K562 (cell line): ENCODE results near the gene SLC12A3. TPM values are rescaled to one million over a fixed set of nuclear protein-coding genes. Genes with fewer than 3 reads are reported as not detected.

ENCODE experiments used
- ATAC-seq: fragments of 200-7000 bp; cut with Tn5 transposase; 3 replicates; pipeline ENCODE4 v1.9.1; 2020; ENCODE audit warnings: moderate library complexity
- BruUV-seq: library from RNA; stranded (reverse); fragments of 400-500 nt; replicated peaks from 2 replicates; lab custom pipeline; 2021; lab: Mats Ljungman, UMichigan
- CTCF ChIA-PET: fragments of 300-600 bp; formaldehyde crosslinking; extraction: SDS; loops from one replicate; lab custom pipeline; 2021; ENCODE audit warnings: low intra/inter-chr PET ratio; lab: Yijun Ruan, JAX
- POLR2A ChIA-PET: fragments of 300-600, 350-650 bp; sonication (Branson Sonifier 250); formaldehyde crosslinking; extraction: SDS; loops from one replicate; lab custom pipeline; 2021; ENCODE audit warnings: antibody characterized with exemption, inconsistent platforms; lab: Yijun Ruan, JAX
- DNase-seq, 4 experiments: peaks; one replicate each; pipeline versions ENCODE4 v3.0.0 to v3.0.0-alpha.2; 2011 to 2018; ENCODE audit warnings: low spot score in 3 of 4, mixed read lengths in 3 of 4; ENCODE audit errors: extremely low read depth in 1 of 4
- FAIRE-seq: peaks from 2 replicates; lab custom pipeline; 2011; peaks lifted over from hg19 to GRCh38; lab: Jason Lieb, UNC
- H2AFZ ChIP-seq: 2 replicates; pipeline ENCODE4 v1.6.0; 2011; ENCODE audit warnings: low read depth, low read length, control low read depth, inconsistent platforms
- H3K27ac ChIP-seq: fragments of 200-600 bp; 3 replicates; pipeline ENCODE4 v1.8.0; 2011; ENCODE audit warnings: low read depth, mild to moderate bottlenecking, control low read depth, inconsistent platforms, low read length, moderate library complexity, mixed read lengths; ENCODE audit errors: extremely low read depth
- H3K27me3 ChIP-seq, 2 experiments: fragments of 300-600 bp in 1 of 2; 2 replicates in 1 of 2; 3 replicates in 1 of 2; pipeline versions ENCODE4 v1.6.0 to v1.8.0; 2011; ENCODE audit warnings: inconsistent platforms in 2 of 2, low read length in 2 of 2, mild to moderate bottlenecking in 1 of 2, mixed read lengths in 1 of 2, moderate library complexity in 1 of 2; ENCODE audit not compliant: control insufficient read depth in 2 of 2, insufficient read depth in 2 of 2
- H3K36me3 ChIP-seq: fragments of 300-600 bp; 3 replicates; pipeline ENCODE4 v1.8.0; 2011; ENCODE audit warnings: mild to moderate bottlenecking, low read length, inconsistent platforms; ENCODE audit not compliant: control insufficient read depth, insufficient read depth
- H3K4me1 ChIP-seq, 2 experiments: fragments of 200-600 bp in 1 of 2; replicated peaks in 1 of 2; 2 replicates in 1 of 2; 3 replicates in 1 of 2; pipeline versions ENCODE4 v1.5.1 to v1.8.0; 2011; ENCODE audit warnings: inconsistent platforms in 2 of 2, low read length in 2 of 2, mild to moderate bottlenecking in 1 of 2, mixed read lengths in 1 of 2, moderate library complexity in 1 of 2; ENCODE audit not compliant: control insufficient read depth in 2 of 2, insufficient read depth in 2 of 2
- H3K4me2 ChIP-seq: 2 replicates; pipeline ENCODE4 v1.6.1; 2011; ENCODE audit warnings: low read length, control low read depth, inconsistent platforms, mixed read lengths; ENCODE audit not compliant: insufficient read depth
- H3K4me3 ChIP-seq: fragments of 200-600 bp; sonication (generic), shearing (Covaris generic); 2 replicates; pipeline ENCODE4 v1.5.1; 2016; ENCODE audit warnings: control low read depth, inconsistent platforms
- H3K79me2 ChIP-seq: fragments of 200-600 bp; 3 replicates; pipeline ENCODE4 v1.8.0; 2011; ENCODE audit warnings: low read length, inconsistent platforms; ENCODE audit not compliant: control insufficient read depth, insufficient read depth
- H3K9ac ChIP-seq, 2 experiments: 2 replicates each; pipeline versions ENCODE4 v1.6.0 to v1.6.1; 2011; ENCODE audit warnings: low read depth in 2 of 2, low read length in 2 of 2, control low read depth in 1 of 2, inconsistent platforms in 1 of 2, mild to moderate bottlenecking in 1 of 2, mixed read lengths in 1 of 2; ENCODE audit not compliant: insufficient read depth in 1 of 2
- H3K9me1 ChIP-seq: one replicate; pipeline ENCODE4 v1.6.0; 2011; ENCODE audit warnings: inconsistent platforms, mild to moderate bottlenecking, low read length, moderate library complexity; ENCODE audit not compliant: control insufficient read depth, insufficient read depth
- H3K9me3 ChIP-seq: replicated peaks from 2 replicates; pipeline ENCODE4 v1.5.1; 2011; ENCODE audit warnings: low read depth, low read length, inconsistent platforms; ENCODE audit not compliant: control insufficient read depth, insufficient read depth
- H4K20me1 ChIP-seq: replicated peaks from 2 replicates; pipeline ENCODE4 v1.6.1; 2011; ENCODE audit warnings: low read length, inconsistent platforms, mixed read lengths; ENCODE audit not compliant: control insufficient read depth, insufficient read depth
- BRD9 ChIP-seq: fragments of 450-650 bp; IDR thresholded peaks from 2 replicates; pipeline ENCODE4 v1.6.1; 2018; ENCODE audit warnings: low read depth; ENCODE audit not compliant: partially characterized antibody
- CEBPG ChIP-seq, 3 experiments: fragments of 200-800 bp in 1 of 3; sonication (Bioruptor generic) in 1 of 3; sonication (generic) in 1 of 3; formaldehyde crosslinking in 1 of 3; IDR thresholded peaks in 2 of 3; conservative IDR thresholded peaks in 1 of 3; 2 replicates each; pipeline versions ENCODE4 v1.6.1 to v1.8.0; 2016 to 2022; ENCODE audit warnings: missing compliant biosample characterization in 2 of 3, missing genetic modification characterization in 2 of 3, mild to moderate bottlenecking in 1 of 3, missing genetic modification reagents in 1 of 3
- EGR1 ChIP-seq: fragments of 450-650 bp; conservative IDR thresholded peaks from 2 replicates; pipeline ENCODE4 v1.6.1; 2017; ENCODE audit warnings: mild to moderate bottlenecking
- ESRRB ChIP-seq: fragments of 250-450 bp; sonication (Bioruptor Pico); IDR thresholded peaks from 2 replicates; pipeline ENCODE4 v1.5.0; 2020; ENCODE audit warnings: mild to moderate bottlenecking, moderate library complexity, borderline replicate concordance
- FOXO4 ChIP-seq: fragments of 450-650 bp; formaldehyde crosslinking; IDR thresholded peaks from 2 replicates; pipeline ENCODE4 v1.4.0; 2020; ENCODE audit warnings: mild to moderate bottlenecking, moderate library complexity
- GABPA ChIP-seq: fragments of 200-800 bp; sonication (Bioruptor generic); conservative IDR thresholded peaks from 2 replicates; pipeline ENCODE4 v1.6.1; 2016; ENCODE audit warnings: low read depth, missing genetic modification characterization, missing compliant biosample characterization
- KDM1A ChIP-seq, 2 experiments: fragments of 450-650 bp; IDR thresholded peaks; 2 replicates each; pipeline ENCODE4 v1.6.1; 2016; ENCODE audit warnings: mild to moderate bottlenecking in 2 of 2
- POLR2G ChIP-seq: fragments of 200-400 bp; formaldehyde crosslinking; IDR thresholded peaks from 2 replicates; pipeline ENCODE4 v1.6.1; 2017; ENCODE audit warnings: low read depth, mild to moderate bottlenecking, antibody characterized with exemption, low read length, moderate library complexity
- RFX5 ChIP-seq: IDR thresholded peaks from 2 replicates; pipeline ENCODE4 v1.6.1; 2011; ENCODE audit warnings: low read depth, mild to moderate bottlenecking, improper control_type of control experiment, low read length
- SPI1 ChIP-seq: IDR thresholded peaks from 2 replicates; pipeline ENCODE4 v1.6.1; 2011; ENCODE audit warnings: low read depth, low read length, control low read depth, borderline replicate concordance
- VEZF1 ChIP-seq: fragments of 200-800 bp; sonication (Bioruptor generic); IDR thresholded peaks from 2 replicates; pipeline ENCODE4 v1.6.1; 2017; ENCODE audit warnings: missing genetic modification characterization, missing compliant biosample characterization
- ZNF639 ChIP-seq, 2 experiments: fragments of 200-800 bp in 1 of 2; sonication (Bioruptor generic) in 1 of 2; sonication (generic) in 1 of 2; formaldehyde crosslinking in 1 of 2; IDR thresholded peaks in 1 of 2; conservative IDR thresholded peaks in 1 of 2; 2 replicates each; pipeline versions ENCODE4 v1.5.0 to v1.6.1; 2016 to 2020; ENCODE audit warnings: missing compliant biosample characterization in 1 of 2, missing genetic modification characterization in 1 of 2, missing genetic modification reagents in 1 of 2
- WGBS: fragments of 100-300 bp; shearing (Covaris generic); methylation state at CpG from one replicate; pipeline ENCODE4 v1.1.6; 2016; ENCODE audit warnings: low coverage, mixed read lengths; ENCODE audit not compliant: insufficient coverage; ENCODE audit errors: missing lambda C conversion rate; 5-methylcytosine and 5-hydroxymethylcytosine counted together
- in situ Hi-C: fragments of 300-500 bp; cut with MboI; formaldehyde crosslinking; loops from 4 replicates; pipeline ENCODE4 v1.15.0; 2018; ENCODE audit warnings: inconsistent platforms, mixed read lengths
- intact Hi-C: fragments of 100-400 bp; cut with micrococcal nuclease; formaldehyde crosslinking; loops from 2 replicates; pipeline ENCODE4 v1.14.2; 2022
- polyA plus RNA-seq, 8 experiments: library from polyadenylated mRNA; depleted of rRNA in 4 of 8; stranded (reverse) in 5 of 8; unstranded in 3 of 8; fragments of >200 nt; fragmentation: Nextera tagmentation in 2 of 8; fragmentation: Illumina TruSeq in 1 of 8; extraction: Ambion mirVana in 2 of 8; extraction: Trizol in 1 of 8; gene quantifications; 2 replicates each; pipeline versions ENCODE4 v1.2.1 to v1.2.3, GENCODE V29; 2011 to 2014; ENCODE audit warnings: inconsistent platforms in 1 of 8, missing spikeins in 1 of 8
- total RNA-seq, 7 experiments: library from RNA; depleted of rRNA in 6 of 7; stranded (reverse); fragments of >200 nt in 6 of 7; fragmentation: Illumina TruSeq in 2 of 7; extraction: Trizol in 2 of 7; gene quantifications; 2 replicates each; pipeline versions ENCODE4 v1.2.1 to v1.2.3, GENCODE V29; 2011 to 2021; ENCODE audit warnings: low replicate concordance in 1 of 7

The SLC12A3 gene
- total and polyA plus RNA-seq, 9 of the 15 experiments (the other 6 are each of a cell fraction or from before 2014, with no cell fraction given): not detected

GRCh38 chr16:56910112-56910511, 45.1 kb downstream of the SLC12A3 start (continued):
- no peak for TF ChIP-seq BRD9
- TF ChIP-seq KDM1A (IDR thresholded peaks at IDR 0.05): no peak
- TF ChIP-seq FOXO4 (CRISPR knock-in tag): no peak
- no peak for TF ChIP-seq VEZF1 (CRISPR knock-in tag)
- TF ChIP-seq POLR2G: no peak

- CTCF ChIA-PET: no interaction called here
- Histone ChIP-seq H2AFZ (no peak overlapping the region), H3K27me3 (peaks cover 39 to 56% of the 10 kb centered on the region in 2 experiments), H3K36me3 (no peaks in the 10 kb centered on the region), H3K9me1 (peaks cover 5% of the 10 kb centered on the region), H3K4me1 (no peaks in the 10 kb centered on the region), H4K20me1 (no peaks in the 10 kb centered on the region; the same call in 1 of the 2 replicates), H3K27ac (no peak overlapping the region), H3K4me2 (no peak overlapping the region)
- ATAC-seq (no peak), FAIRE-seq (no peak)
- in situ Hi-C loops: no loop called here
- POLR2A ChIA-PET: interaction anchor here (0.8 to 4.5 kb wide), 8 partner anchors 9 to 35 kb away, joined by 3 to 40 read pairs (median 3); partner anchors contain the start of gene HERPUD1
- 7% methylated on average over 12 of the region's 12 CpGs for WGBS
- BruUV-seq: no TSS peak
- TF ChIP-seq ESRRB (CRISPR knock-in tag) (no peak), GABPA (0 out of 2 replicates have a peak, but pooled peaks have one; percentile 30), EGR1 (peak; percentile 28; the same call in 1 of the 2 replicates), RFX5 (no peak), CEBPG (CRISPR knock-in tag; IDR thresholded peaks at IDR 0.05) (peak; percentile 57), CEBPG (tag; conservative IDR thresholded peaks at IDR 0.05 in 1 of 2, IDR thresholded peaks at IDR 0.05 in 1 of 2) (peak; percentile 65 to 77; a peak in 3 of 4 replicates), SPI1 (peak; percentile 47; the same call in 1 of the 2 replicates), ZNF639 (CRISPR knock-in tag; conservative IDR thresholded peaks at IDR 0.05 in 1 of 2, IDR thresholded peaks at IDR 0.05 in 1 of 2) (no peak)
- TF ChIP-seq, all 486 proteins: peak for 4
- H3K9ac ChIP-seq: no peak overlapping the region
- DNase-seq: no peak
- H3K4me3 ChIP-seq: no peak overlapping the region
- no peaks in the 10 kb centered on the region for H3K9me3 ChIP-seq
- intact Hi-C loops: no loop called here
- no peaks in the 10 kb centered on the region for H3K79me2 ChIP-seq
Observed at GRCh38 chr16:56910654-56911539, 45.9 kb downstream of the SLC12A3 start.
